Psoas muscle (tissue), 8 donors: ENCODE results near the gene GPR31. TPM values are rescaled to one million over a fixed set of nuclear protein-coding genes. Genes with fewer than 3 reads are reported as not detected.

ENCODE experiments used
- ATAC-seq, 4 donors: fragments of 200-7000 bp; cut with Tn5 transposase; one replicate each; pipeline ENCODE4 v1.9.1; 2020; ENCODE audit warnings: moderate library complexity in 3 of 4, mild to moderate bottlenecking in 2 of 4
- DNase-seq, 2 donors: peaks; one replicate each; pipeline ENCODE4 v3.0.0-alpha.2; 2020
- H3K27ac ChIP-seq: fragments of 200-600 bp; one replicate; pipeline ENCODE4 v1.8.0; 2022
- H3K27me3 ChIP-seq, 3 donors: fragments of 200-600 bp in 1 of 3; one replicate each; pipeline versions ENCODE4 v1.6.1 to v1.8.0; 2013 to 2022; ENCODE audit warnings: low read length in 2 of 3, mild to moderate bottlenecking in 2 of 3, moderate library complexity in 1 of 3; ENCODE audit not compliant: insufficient read depth in 3 of 3
- H3K36me3 ChIP-seq, 2 donors: fragments of 200-600 bp in 1 of 2; one replicate each; pipeline versions ENCODE4 v1.6.1 to v1.8.0; 2013 to 2022; ENCODE audit warnings: low read depth in 1 of 2, mild to moderate bottlenecking in 1 of 2, moderate library complexity in 1 of 2; ENCODE audit not compliant: insufficient read depth in 1 of 2
- H3K4me1 ChIP-seq: fragments of 200-600 bp; one replicate; pipeline ENCODE4 v1.8.0; 2022
- H3K4me3 ChIP-seq: fragments of 200-600 bp; one replicate; pipeline ENCODE4 v1.8.0; 2022; ENCODE audit warnings: mild to moderate bottlenecking
- H3K9me3 ChIP-seq: fragments of 200-600 bp; one replicate; pipeline ENCODE4 v1.8.0; 2022
- WGBS, 3 donors: extraction: QIAGEN DNeasy Blood & Tissue Kit; methylation state at CpG; one replicate each; pipeline versions ENCODE4 v1.1.6 to v1.1.7; 2013; 5-methylcytosine and 5-hydroxymethylcytosine counted together
- intact Hi-C, 2 donors: fragments of 100-400 bp; cut with DNase I; formaldehyde crosslinking; loops; one replicate each; pipeline versions ENCODE4 v1.11.0 to v1.14.2; 2022
- polyA plus RNA-seq, 3 donors: library from polyadenylated mRNA; stranded (reverse); fragments of 200-250 nt; gene quantifications; one replicate each; pipeline ENCODE4 v1.2.3, GENCODE V29; 2013
- total RNA-seq, 4 donors: library from RNA; stranded (reverse); fragmentation: NEBNext Ultra II Directional in 2 of 4; extraction: Animal tissue kit (Norgen Biotek cat#: 25700) in 2 of 4; gene quantifications; one replicate each; pipeline versions ENCODE4 v1.2.1 to v1.2.4, GENCODE V29; 2021 to 2023
- TF ChIP-seq, protein P1 (sequence below): fragments of 200-600 bp; IDR thresholded peaks from one replicate; pipeline ENCODE4 v1.8.0; 2022; ENCODE audit warnings: antibody characterized with exemption
- donor health status: healthy with polysubstance abuse.
- donor health status: DM: no; HTN: no; CAD: no; lungs with moderate emphysema.
- donor health status: Bipolar disorder and iron deficiency.
- donor health status: healthy.
- donor health status: DM: yes; HTN: yes; CAD: no.
- donor health status: DM: no; HTN: no; CAD: no.
- donor health status: DM: no; HTN: no; CAD: no.
- donor health status: DM: yes; HTN: yes; CAD: no.

Gene GPR31
- total and polyA plus RNA-seq, 7 donors, result not detected

DNA sequence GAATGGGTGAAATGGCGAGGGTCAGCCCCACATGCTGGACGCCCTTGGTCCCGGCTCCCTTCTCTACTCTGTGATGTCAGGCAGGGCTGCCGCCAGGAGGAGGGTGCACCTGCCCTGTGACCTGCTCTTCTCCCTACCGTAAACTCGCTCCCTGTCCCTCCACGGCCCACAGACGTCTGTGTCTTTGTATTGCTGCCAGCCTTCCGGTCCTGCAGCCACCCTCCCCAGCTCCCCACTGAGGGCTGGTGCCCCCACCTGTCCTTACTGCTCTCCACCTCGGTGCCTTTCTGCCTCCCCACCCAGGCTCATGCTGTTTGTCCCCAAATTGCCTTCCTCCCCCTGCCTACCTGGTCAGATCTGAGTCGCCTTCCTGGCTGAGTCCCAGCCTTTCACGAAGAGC is 38.9 kb downstream of the GPR31 start:
- intact Hi-C loops, result no loop called here
- no peaks in the 10 kb centered on the region for H3K36me3 ChIP-seq
- TF ChIP-seq, protein P1, sequence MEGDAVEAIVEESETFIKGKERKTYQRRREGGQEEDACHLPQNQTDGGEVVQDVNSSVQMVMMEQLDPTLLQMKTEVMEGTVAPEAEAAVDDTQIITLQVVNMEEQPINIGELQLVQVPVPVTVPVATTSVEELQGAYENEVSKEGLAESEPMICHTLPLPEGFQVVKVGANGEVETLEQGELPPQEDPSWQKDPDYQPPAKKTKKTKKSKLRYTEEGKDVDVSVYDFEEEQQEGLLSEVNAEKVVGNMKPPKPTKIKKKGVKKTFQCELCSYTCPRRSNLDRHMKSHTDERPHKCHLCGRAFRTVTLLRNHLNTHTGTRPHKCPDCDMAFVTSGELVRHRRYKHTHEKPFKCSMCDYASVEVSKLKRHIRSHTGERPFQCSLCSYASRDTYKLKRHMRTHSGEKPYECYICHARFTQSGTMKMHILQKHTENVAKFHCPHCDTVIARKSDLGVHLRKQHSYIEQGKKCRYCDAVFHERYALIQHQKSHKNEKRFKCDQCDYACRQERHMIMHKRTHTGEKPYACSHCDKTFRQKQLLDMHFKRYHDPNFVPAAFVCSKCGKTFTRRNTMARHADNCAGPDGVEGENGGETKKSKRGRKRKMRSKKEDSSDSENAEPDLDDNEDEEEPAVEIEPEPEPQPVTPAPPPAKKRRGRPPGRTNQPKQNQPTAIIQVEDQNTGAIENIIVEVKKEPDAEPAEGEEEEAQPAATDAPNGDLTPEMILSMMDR, result no peak
- H3K4me1 ChIP-seq, result no peaks in the 10 kb centered on the region
- no peak overlapping the region for H3K27ac ChIP-seq
- DNase-seq (no peak), ATAC-seq (no peak)
- 75 to 86% (median 80%) methylated on average over 12 of the region's 12 CpGs for WGBS, 3 donors
- H3K4me3 ChIP-seq, result no peak overlapping the region
- H3K9me3 ChIP-seq, result no peaks in the 10 kb centered on the region
- H3K27me3 ChIP-seq, result peaks cover 0 to 15% (median 11%) of the 10 kb centered on the region in 3 donors

DNA sequence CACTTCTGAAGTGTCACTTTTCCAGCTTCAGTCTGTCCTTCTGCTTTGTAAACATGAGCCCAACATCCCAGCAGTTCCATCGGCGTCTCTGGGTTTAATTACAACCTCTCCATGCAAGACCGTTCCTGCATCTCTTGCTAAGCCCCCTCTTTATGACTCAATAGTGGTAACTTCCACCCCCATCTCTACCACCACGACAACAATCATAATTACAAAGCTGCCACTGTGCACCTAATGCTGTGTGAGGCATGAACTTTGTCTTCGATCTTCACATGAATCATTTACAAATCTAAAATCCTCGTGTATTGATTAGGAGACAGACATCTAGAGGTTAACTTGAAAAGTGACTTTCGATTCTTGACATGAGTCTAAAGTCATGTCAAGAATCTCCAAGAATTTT is 39.8 kb downstream of the GPR31 start:
- DNase-seq (no peak), ATAC-seq (no peak)
- intact Hi-C loops, result no loop called here
- Histone ChIP-seq H3K27ac (no peak overlapping the region), H3K36me3 (no peaks in the 10 kb centered on the region), H3K4me3 (no peak overlapping the region), H3K4me1 (no peaks in the 10 kb centered on the region), H3K27me3 (peaks cover 0 to 15% (median 11%) of the 10 kb centered on the region in 3 donors), H3K9me3 (no peaks in the 10 kb centered on the region)
- WGBS, 3 donors, result 72% methylated on average over 7 of the region's 7 CpGs
- TF ChIP-seq, protein P1, result no peak

DNA sequence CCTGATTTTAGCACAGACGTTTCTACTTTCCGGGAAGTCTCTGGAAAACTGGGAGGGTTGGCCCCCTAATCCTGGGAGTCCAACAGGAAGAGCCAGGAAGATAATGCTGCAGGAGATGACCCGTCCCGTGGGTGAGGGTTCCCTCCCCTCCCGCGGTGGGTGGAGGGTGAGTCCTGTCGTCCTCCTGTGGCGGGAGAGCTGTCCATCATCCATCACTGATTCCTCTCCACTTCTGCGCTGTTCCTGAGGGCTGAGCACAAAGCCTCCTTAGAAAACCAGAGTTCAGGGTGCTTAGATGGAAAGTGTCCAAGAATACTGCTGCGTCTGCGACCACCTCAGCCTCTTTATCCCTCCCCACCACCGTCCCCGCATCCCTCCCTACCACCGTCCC is 40.9 kb downstream of the GPR31 start:
- Histone ChIP-seq H3K27me3 (peaks cover 0 to 20% (median 11%) of the 10 kb centered on the region in 3 donors), H3K4me3 (no peak overlapping the region), H3K36me3 (no peaks in the 10 kb centered on the region), H3K4me1 (no peaks in the 10 kb centered on the region), H3K27ac (no peak overlapping the region), H3K9me3 (no peaks in the 10 kb centered on the region)
- no peak for DNase-seq
- no peak for ATAC-seq
- TF ChIP-seq, protein P1, result no peak
- 76 to 78% (median 77%) methylated on average over 13 to 14 of the region's 14 CpGs for WGBS, 3 donors
- intact Hi-C loops, result no loop called here

DNA sequence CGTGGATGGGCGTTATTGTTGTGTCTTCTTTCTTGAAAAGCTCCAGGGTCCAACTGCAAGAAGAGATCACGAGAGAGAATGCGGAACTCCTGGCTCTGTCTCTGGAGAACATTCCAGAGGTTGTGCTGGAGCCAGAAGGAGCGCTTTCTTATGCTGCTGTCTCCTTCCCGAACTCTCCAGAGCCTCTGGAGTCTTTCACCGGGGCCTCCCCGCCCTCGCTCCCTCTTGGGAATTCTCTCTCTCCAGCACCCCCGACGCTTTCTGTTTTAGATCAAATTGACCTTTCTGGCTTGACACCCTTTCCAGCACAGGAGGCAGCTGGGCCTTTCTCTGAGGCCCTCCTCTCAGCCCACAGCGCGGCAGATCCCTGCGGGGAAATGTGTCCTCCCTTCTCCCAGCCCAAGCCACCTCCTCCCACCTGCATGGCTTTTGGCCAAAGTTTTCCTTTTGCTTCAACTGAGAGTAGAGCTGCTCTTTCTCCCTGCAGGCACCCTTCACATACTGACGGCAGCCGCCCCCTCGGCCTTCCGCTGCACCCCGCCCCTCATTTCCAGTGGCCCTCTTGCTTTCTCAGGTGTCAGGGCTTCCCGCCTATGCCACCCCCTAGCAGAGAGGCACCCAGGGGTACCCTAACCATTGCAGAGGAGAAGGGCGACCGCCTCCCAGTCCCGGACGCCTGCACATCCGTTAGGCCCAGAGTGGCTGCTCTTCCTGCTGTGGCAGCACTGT is 41.5 kb downstream of the GPR31 start:
- no peaks in the 10 kb centered on the region for H3K36me3 ChIP-seq
- no peak overlapping the region for H3K4me3 ChIP-seq
- TF ChIP-seq, protein P1, result no peak
- 46 to 55% (median 51%) methylated on average over 25 of the region's 25 CpGs for WGBS, 3 donors
- intact Hi-C loops, result no loop called here
- no peak overlapping the region for H3K27ac ChIP-seq
- no peak for ATAC-seq
- H3K4me1 ChIP-seq, result no peaks in the 10 kb centered on the region
- H3K9me3 ChIP-seq, result no peaks in the 10 kb centered on the region
- peaks cover 0 to 22% (median 11%) of the 10 kb centered on the region in 3 donors for H3K27me3 ChIP-seq
- no peak for DNase-seq

DNA sequence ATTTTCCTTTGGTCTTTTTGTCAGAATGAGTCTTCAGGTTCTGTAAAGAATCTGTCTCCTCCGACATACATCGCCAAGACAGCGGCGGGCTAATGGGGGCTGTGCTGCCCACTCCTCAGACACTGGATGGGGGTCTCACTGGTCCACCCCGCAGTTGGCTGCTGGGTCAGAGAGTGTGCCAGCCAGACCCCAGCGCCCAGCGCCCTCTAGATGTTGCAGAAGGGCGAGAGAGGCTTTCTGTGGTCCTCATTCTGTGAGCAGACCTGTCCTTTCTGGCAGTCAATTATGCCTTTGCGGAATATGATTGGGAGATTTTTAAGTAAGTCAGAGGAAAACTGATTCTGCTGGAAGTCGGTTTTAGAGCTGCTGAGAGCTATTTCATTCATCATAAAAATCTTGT is 42.7 kb downstream of the GPR31 start:
- 79 to 87% (median 85%) methylated on average over 10 of the region's 10 CpGs for WGBS, 3 donors
- H3K36me3 ChIP-seq, result no peaks in the 10 kb centered on the region
- H3K4me3 ChIP-seq, result no peak overlapping the region
- H3K27me3 ChIP-seq, result peaks cover 0 to 30% (median 14%) of the 10 kb centered on the region in 3 donors
- TF ChIP-seq, protein P1, result no peak
- H3K27ac ChIP-seq, result no peak overlapping the region
- ATAC-seq (no peak), DNase-seq (no peak)
- intact Hi-C loops, result no loop called here
- no peaks in the 10 kb centered on the region for H3K4me1 ChIP-seq
- H3K9me3 ChIP-seq, result no peaks in the 10 kb centered on the region
